ENCODE results near the gene KANSL2.
"Not testable (repeated sequence)": the region's sequence is repeated elsewhere in the genome, so short reads cannot be mapped to it uniquely, and the experiment has no call there.

KANSL2 gene

DNA sequence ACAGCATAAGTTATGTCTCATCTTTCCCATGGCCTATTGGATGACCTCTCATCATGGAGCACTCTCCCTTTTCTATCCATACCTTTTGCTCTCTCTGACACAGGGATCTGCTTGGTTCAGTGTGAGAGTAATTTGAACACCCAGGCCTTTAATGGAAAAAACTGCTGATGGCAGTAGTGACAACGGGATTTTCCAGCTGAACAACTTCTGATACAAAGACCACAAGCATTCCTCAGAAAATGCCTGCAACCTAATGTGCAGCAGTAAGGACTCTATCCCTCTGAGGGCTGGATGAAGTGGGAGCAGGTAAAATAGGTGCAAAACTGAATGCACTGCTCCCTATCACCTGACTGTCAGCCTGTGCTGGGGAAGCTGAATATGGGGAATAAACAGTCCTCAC is 51.0 kb downstream of the KANSL2 start:
- H3K4me1 ChIP-seq (ENCODE audit: control insufficient read depth, insufficient read depth, low read length), result no peaks in the 10 kb centered on the region
- no peak overlapping the region for H3K9ac ChIP-seq (ENCODE audit: low read depth, low read length)
- no peak overlapping the region for H3K4me3 ChIP-seq (ENCODE audit: low read depth, low read length)
- H3K27me3 ChIP-seq (ENCODE audit: control insufficient read depth, insufficient read depth, low read length), result no peaks in the 10 kb centered on the region
- H3K36me3 ChIP-seq (ENCODE audit: control insufficient read depth, insufficient read depth, low read length), result no peaks in the 10 kb centered on the region
- H3K9me3 ChIP-seq (ENCODE audit: control insufficient read depth, insufficient read depth, low read length), result no peaks in the 10 kb centered on the region

GRCh38 chr12:48630346-48630745 is 51.7 kb downstream of the KANSL2 start:
- no peaks in the 10 kb centered on the region for H3K4me1 ChIP-seq (ENCODE audit: control insufficient read depth, insufficient read depth, low read length)
- H3K36me3 ChIP-seq (ENCODE audit: control insufficient read depth, insufficient read depth, low read length), result no peaks in the 10 kb centered on the region
- no peaks in the 10 kb centered on the region for H3K9me3 ChIP-seq (ENCODE audit: control insufficient read depth, insufficient read depth, low read length)
- H3K27me3 ChIP-seq (ENCODE audit: control insufficient read depth, insufficient read depth, low read length), result no peaks in the 10 kb centered on the region
- no peak overlapping the region for H3K4me3 ChIP-seq (ENCODE audit: low read depth, low read length)
- H3K9ac ChIP-seq (ENCODE audit: low read depth, low read length), result no peak overlapping the region

DNA sequence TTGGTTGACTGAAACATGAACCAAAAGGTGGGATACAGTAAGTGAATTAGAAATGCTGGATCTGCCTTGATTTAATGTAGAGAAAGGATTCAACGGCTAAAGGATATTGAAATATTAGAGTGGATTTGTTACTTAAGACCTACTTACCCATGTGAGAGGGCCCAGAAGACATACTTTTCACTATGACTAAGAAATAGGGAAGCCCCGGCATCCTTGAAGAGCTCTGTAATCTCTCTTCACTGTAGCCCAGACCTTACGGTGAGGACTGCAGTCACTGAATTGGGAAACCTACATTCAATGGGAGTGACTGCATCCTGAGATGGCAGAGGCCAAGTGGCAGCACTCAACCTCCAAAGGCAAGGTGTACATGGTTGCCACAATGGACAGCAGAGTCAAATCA is 52.5 kb downstream of the KANSL2 start:
- H3K9ac ChIP-seq (ENCODE audit: low read depth, low read length), result no peak overlapping the region
- no peaks in the 10 kb centered on the region for H3K9me3 ChIP-seq (ENCODE audit: control insufficient read depth, insufficient read depth, low read length)
- H3K4me1 ChIP-seq (ENCODE audit: control insufficient read depth, insufficient read depth, low read length), result no peaks in the 10 kb centered on the region
- H3K27me3 ChIP-seq (ENCODE audit: control insufficient read depth, insufficient read depth, low read length), result no peaks in the 10 kb centered on the region
- H3K4me3 ChIP-seq (ENCODE audit: low read depth, low read length), result no peak overlapping the region
- no peaks in the 10 kb centered on the region for H3K36me3 ChIP-seq (ENCODE audit: control insufficient read depth, insufficient read depth, low read length)

- no peaks in the 10 kb centered on the region for H3K27me3 ChIP-seq (ENCODE audit: control insufficient read depth, insufficient read depth, low read length)
- H3K9ac ChIP-seq (ENCODE audit: low read depth, low read length), result no peak overlapping the region
- no peaks in the 10 kb centered on the region for H3K9me3 ChIP-seq (ENCODE audit: control insufficient read depth, insufficient read depth, low read length)
- H3K4me1 ChIP-seq (ENCODE audit: control insufficient read depth, insufficient read depth, low read length), result no peaks in the 10 kb centered on the region
- no peaks in the 10 kb centered on the region for H3K36me3 ChIP-seq (ENCODE audit: control insufficient read depth, insufficient read depth, low read length)
- no peak overlapping the region for H3K4me3 ChIP-seq (ENCODE audit: low read depth, low read length)
These were observed 54.5 kb downstream of the KANSL2 start for GRCh38 chr12:48627556-48627955.

- H3K4me1 ChIP-seq (ENCODE audit: control insufficient read depth, insufficient read depth, low read length); H3K36me3 ChIP-seq (ENCODE audit: control insufficient read depth, insufficient read depth, low read length); H3K9ac ChIP-seq (ENCODE audit: low read depth, low read length); H3K27me3 ChIP-seq (ENCODE audit: control insufficient read depth, insufficient read depth, low read length); H3K9me3 ChIP-seq (ENCODE audit: control insufficient read depth, insufficient read depth, low read length); H3K4me3 ChIP-seq (ENCODE audit: low read depth, low read length): not testable (repeated sequence)
These were observed 59.0 kb downstream of the KANSL2 start for GRCh38 chr12:48622997-48623396.

DNA sequence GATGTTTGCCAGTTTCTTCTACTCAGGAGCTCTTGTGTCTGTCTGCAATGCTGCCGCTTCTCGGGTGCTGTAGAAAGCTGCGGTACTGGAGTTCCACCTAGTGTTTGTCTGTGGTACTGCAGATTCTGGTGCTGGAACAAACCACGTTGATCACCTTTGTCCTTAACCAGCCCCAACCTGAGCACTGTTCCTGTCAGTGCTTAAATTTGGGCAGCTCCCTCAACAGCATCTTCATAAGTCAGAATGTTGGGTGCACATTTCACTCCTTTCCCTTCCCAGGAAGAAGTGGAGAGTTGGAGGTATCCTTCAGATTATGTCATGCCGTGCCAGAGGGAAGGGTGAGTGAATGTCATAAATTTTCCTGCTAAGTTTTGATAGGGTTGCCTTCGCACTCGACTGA is 63.5 kb downstream of the KANSL2 start:
- no peaks in the 10 kb centered on the region for H3K36me3 ChIP-seq (ENCODE audit: control insufficient read depth, insufficient read depth, low read length)
- H3K4me1 ChIP-seq (ENCODE audit: control insufficient read depth, insufficient read depth, low read length), result peaks cover 3% of the 10 kb centered on the region
- no peaks in the 10 kb centered on the region for H3K27me3 ChIP-seq (ENCODE audit: control insufficient read depth, insufficient read depth, low read length)
- H3K4me3 ChIP-seq (ENCODE audit: low read depth, low read length), result no peak overlapping the region
- H3K9me3 ChIP-seq (ENCODE audit: control insufficient read depth, insufficient read depth, low read length), result no peaks in the 10 kb centered on the region
- no peak overlapping the region for H3K9ac ChIP-seq (ENCODE audit: low read depth, low read length)

DNA sequence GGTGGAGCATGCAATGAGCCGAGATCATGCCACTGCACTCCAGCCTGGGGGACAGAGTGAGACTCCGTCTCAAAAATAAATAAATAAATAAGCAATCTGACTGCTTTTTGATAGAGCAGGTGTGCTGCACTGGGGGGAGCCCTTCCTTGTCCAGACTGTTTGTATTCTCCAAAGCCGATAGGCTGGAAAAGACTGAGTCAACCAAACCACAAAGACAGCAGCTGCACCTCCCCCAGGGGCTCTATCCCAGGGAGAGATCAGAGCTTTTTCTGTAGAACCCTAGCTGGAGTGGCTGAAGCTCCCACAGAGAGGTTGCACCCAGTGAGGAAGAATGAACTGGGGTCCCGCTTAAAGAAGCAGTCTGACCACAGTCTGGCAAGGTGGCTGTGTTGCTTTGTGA is 66.4 kb downstream of the KANSL2 start:
- H3K27me3 ChIP-seq (ENCODE audit: control insufficient read depth, insufficient read depth, low read length), result no peaks in the 10 kb centered on the region
- H3K4me1 ChIP-seq (ENCODE audit: control insufficient read depth, insufficient read depth, low read length), result peaks cover 3% of the 10 kb centered on the region
- no peaks in the 10 kb centered on the region for H3K36me3 ChIP-seq (ENCODE audit: control insufficient read depth, insufficient read depth, low read length)
- H3K9ac ChIP-seq (ENCODE audit: low read depth, low read length), result no peak overlapping the region
- H3K9me3 ChIP-seq (ENCODE audit: control insufficient read depth, insufficient read depth, low read length), result peaks cover 3% of the 10 kb centered on the region
- H3K4me3 ChIP-seq (ENCODE audit: low read depth, low read length), result no peak overlapping the region

DNA sequence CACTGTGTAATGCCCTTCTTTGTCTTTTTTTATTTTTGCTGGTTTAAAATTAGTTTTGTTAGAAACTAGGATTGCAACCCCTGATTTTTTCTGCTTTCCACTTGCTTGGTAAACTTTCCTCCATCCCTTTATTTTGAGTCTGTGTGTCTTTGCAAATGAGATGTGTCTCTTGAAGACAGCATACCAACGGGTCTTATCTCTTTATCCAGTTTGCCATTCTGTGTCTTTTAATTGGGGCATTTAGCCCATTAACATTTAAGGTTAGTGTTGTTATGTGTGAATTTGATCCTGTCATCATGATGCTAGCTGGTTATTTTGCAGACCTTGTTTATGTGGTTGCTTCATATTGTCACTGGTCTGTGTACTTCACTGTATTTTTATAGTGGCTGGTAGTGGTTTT is 68.7 kb downstream of the KANSL2 start:
- no peaks in the 10 kb centered on the region for H3K27me3 ChIP-seq (ENCODE audit: control insufficient read depth, insufficient read depth, low read length)
- H3K4me3 ChIP-seq (ENCODE audit: low read depth, low read length), result no peak overlapping the region
- no peaks in the 10 kb centered on the region for H3K36me3 ChIP-seq (ENCODE audit: control insufficient read depth, insufficient read depth, low read length)
- H3K9ac ChIP-seq (ENCODE audit: low read depth, low read length), result no peak overlapping the region
- peaks cover 3% of the 10 kb centered on the region for H3K4me1 ChIP-seq (ENCODE audit: control insufficient read depth, insufficient read depth, low read length)
- peaks cover 3% of the 10 kb centered on the region for H3K9me3 ChIP-seq (ENCODE audit: control insufficient read depth, insufficient read depth, low read length)

All from iPS-15b (cell line).